GM18526 (cell line): Measurements from ENCODE around the gene STAG1.

ENCODE experiments used
- POLR2A ChIP-seq: IDR thresholded peaks from 3 replicates; pipeline ENCODE4 v1.6.1; 2011; ENCODE audit not compliant: insufficient read length; ENCODE audit errors: extremely low read depth

STAG1 gene

DNA sequence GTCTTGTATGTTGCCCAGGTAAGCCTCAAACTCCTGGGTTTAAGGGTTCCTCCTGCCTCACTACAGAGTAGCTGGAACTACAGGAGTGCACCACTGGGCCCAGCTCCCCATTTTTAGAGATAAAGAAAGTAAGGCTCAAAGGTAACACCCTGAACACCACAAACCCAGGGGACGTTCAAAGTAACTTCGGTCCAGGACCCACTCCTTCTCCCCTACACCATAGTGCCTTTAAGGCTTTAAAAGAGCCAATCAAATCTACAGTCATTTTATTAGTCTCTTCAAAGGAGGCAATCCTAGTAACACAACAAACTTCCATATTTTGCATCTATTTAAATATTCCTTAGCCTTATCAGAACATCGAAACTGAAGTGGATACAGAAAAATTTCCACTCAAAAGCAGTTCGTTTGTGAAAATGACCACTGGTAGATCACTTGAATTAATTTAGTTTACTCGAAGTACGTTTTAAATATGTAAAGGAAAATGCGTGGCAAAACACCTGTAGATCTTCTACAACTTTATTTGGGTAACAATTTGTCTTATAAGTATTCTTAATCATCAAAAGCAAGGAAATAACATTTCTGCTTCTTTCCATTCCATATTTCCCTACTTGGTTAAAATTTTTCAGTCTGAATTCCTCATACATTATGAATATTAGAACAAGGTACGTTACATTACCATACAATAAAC is 1.8 kb downstream of the STAG1 start:
- no peak for TF ChIP-seq POLR2A

DNA sequence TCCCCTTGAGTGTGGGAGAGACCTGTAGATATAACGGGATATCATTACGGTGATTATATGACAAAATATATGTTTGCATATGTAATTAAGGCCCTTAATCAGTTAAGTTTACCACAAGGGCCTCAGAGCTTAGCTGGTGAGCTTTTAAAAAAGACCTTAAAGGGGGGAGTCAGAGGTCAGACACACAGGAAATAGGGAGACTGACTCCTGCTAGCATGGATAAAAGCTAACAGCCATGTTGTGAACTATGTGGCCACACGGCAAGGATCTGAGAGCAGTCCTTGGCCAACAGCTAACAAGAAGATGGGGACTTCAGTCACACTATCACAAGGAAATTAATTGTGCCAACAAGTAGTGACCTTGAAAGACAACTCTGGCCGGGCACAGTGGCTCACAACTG is 3.1 kb downstream of the STAG1 start:
- TF ChIP-seq POLR2A = no peak

DNA sequence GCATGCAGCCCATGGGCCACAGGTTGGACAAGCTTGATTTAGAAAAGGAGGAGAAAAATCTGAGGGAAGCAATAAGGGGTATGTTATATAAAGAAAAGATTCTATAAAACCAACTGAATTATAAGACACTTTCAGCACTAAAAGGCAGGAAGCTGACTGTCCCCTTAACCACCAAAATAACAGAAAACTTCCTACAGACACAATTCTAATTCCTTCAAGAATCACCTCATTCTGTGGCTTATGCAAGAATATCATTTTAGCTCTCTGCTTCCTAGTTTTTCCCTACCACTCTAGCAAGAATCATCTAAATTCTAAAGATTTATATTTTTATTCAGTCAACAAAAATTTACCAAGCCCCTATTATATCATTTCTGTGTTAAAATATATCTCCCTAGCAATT is 6.3 kb downstream of the STAG1 start:
- no peak for TF ChIP-seq POLR2A

DNA sequence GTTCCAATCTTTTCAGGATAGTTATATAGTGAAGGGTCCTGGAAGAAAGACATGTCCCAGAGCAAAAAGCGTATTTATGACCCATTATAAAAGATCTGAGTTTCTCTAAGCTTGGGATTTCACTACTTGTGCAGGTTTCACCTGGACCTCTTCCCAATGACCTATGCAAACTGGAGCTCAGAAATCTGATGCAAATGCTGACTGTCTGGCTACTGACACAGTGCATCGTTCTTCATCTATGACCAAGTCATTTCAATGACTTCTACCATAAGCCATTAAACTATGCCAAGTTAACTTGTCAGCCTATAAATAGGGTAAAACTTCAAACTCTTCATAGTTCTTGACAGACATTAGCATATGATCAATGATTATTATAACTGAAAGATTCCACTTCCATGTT is 11.1 kb downstream of the STAG1 start:
- no peak for TF ChIP-seq POLR2A

DNA sequence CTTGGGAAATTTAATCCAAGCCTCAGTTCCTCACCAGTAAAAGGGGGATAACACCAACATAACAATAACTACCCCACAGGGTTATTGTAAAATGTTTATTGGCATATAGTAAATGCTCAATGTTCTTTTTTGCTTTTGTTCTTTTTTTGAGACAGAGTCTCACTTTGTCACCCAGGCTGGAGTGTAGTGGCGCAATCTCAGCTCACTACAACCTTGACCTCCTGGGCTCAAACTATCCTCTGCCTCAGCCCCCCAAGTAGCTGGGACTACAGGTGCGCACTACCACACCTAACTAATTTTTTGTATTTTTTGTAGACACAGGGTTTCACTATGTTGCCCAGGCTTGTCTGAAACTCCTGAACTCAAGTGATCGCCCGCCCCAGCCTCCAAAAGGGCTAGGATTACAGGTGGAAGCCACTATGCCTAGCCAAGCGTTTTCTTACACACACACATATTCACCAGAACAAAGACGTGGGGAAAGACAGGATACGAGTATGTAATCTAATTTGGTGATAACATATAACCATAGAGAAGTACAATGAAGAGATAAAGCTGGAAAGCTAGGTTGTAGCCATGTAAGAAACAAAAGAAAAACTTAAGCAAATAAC is 11.7 kb downstream of the STAG1 start:
- no peak for TF ChIP-seq POLR2A

DNA sequence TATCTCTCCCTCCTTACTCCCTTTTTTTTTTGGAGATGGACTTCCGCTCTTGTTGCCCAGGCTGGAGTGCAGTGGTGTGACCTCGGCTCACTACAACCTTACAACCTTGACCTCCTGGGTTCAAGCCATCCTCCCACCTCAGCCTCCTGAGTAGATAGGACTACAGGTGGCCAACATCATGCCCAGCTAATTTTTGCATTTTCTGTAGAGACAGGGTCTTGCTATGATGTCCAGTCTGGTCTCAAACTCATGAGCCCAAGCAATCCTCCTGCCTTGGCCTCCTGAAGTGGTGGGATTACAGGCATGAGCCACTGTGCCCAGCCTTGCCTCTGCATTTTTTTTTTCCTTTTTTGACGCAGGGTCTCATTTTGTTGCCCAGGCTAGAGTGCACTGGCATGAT is 17.1 kb downstream of the STAG1 start:
- TF ChIP-seq POLR2A = no peak

DNA sequence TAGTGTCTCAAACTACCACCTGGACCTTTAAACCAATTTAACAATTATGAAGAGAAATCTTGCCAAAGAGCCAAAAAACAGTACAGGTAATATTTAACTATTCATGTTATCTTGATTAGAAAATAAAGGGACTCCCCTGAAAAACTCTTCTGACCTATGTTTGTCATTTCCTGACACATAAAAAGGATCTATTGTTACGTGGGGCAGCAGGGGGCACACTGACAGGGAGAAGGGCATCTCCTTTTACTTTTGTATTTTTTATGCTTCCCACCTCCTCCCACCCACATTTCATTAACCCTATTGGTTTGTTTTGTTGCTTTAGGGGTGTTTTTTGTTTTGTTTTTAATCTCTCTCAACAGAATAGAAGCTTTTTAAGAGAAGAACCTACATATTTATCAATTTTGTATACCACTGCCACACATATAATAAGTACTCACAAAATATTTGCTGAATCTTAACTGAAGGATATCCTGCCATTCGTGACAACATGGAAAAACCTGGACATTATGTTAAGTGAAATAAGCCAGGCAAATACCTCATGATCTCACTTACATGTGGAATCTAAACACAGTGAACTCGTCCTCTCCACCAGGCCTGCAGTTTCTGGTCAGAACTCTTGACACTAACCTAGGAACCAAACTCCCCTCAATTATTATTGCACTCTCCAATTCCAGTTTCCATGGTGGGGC is 17.7 kb downstream of the STAG1 start:
- TF ChIP-seq POLR2A = no peak

DNA sequence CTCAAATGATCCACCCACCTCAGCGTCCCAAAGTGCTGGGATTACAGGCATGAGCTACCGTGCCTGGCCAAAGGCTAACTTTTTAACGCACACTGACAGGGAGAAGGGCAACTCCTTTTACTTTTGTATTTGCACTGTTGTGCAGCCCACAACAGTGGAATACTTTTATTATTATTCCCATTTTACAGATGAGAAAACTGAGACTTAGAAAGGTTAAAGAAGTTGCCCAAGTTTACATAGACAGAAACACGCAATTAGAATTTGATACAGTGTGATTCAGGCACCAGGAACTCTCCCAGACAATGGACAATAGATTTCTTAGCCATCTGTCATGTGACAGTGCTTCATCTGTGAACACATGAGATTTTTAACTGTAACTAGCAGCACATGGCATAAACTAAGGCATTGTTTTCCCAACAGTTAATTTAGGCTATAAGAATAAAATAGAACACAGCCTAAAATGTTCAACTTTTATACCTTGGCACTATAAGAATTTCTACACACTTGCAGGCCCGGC is 18.8 kb downstream of the STAG1 start:
- TF ChIP-seq POLR2A = no peak

DNA sequence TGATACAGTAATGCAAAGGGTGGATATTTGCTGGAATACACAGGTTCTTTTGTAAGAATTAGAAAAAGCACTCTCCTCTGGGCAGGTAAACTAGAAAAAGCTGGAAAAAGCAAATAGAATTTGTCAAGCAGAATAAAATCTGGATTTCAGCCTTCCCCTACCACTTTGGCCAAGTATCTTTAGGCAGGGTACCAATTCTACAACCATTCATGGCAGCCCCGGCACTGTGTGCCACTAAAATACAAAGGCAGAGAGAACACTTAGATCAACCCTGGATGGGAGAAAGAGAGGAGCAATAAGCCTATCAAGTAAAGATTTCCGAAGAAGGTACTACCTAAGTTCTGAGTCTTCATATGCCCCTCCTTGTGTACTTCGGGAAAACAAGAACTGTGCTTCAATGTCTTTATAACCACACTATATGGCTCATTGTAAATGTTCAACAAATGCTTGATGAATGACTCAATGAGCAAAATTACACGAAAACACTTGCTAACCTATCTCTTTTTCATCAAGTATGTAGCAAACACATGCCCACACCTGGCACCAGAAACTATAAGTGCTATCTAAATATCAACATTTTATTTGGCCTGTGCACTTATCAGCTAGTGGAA is 20.8 kb downstream of the STAG1 start:
- no peak for TF ChIP-seq POLR2A

DNA sequence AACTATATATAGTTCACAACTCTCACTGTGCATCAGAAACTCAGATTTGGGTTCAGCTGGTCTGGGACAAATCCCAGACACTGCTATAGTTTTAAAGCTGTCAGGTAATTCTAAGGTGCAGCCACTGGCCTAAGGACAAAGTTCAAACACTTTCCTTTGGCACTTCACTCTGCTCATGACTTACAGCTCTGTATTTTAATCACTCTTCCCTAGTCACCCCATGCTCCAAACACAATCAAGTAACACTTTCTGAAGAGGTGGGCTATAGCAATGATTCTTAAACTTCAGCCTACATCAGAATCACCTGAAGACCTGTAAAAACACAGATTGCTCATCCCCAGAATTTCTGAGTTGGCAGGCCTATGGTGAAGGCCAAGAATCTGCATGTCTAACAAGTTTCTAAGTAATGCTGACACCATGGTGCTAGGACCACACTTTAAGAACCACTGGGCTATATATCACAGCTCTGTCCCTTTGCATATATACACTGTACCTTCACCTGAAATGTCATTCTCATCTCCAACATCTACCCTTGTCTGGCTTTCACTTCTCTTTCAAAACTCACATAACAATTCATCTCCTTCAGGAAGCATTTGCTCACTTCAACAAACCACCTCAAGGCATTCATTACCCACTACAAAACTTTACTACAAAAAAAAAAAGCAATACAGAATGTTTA is 21.4 kb downstream of the STAG1 start:
- TF ChIP-seq POLR2A = no peak

DNA sequence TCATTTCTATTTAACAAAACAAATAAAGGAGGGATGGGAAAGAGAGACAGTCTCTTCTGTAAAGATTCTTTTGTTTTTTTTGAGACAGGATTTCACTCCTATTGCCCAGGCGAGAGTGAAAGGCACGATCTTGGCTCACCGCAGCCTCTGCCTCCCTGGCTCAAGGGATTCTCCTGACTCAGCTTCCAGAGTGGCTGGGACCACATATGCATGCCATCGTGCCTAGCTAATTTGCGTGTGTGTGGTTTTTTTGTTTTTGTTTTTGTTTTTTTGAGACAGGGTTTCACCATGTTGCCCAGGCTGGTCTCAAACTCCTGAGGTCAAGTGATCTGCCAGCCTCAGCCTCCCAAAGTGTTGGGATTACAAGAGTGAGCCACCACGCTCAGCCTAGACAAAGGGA is 23.3 kb downstream of the STAG1 start:
- TF ChIP-seq POLR2A = no peak

DNA sequence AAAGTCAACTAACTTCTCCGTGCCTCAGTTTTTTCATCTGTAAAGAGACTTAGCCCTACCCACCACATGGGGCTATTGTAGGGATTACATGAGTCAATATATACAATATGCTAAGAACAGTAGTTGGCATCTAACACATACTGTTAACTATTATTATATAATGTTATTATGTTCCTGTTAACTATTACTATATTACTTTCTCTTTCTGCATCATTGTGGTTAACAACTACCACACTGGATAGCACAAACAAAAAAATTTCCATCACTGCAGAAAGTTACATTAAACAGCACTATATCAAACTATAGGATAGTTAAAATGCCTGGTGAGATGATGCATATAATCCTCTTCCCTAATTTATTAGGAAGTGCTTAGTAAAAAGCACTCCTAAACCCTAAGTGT is 23.7 kb downstream of the STAG1 start:
- TF ChIP-seq POLR2A = no peak

DNA sequence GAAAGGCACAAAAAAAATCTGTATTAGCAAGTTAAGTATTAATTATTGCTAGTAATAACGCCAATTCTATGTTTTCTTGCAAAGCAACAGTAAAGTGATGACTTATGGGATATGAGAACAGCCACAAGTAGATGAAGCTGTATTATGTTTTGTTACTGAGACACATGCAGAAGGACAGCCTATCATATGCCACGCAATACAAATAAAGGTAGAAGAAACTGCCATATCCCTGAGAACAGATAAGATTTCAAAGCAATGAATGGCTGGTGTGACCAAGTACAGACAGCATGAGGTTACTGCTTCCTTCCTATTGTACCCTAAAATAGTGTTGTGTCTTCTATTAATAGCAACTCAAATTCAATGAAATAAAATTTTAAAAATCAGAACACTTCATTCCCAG is 26.7 kb downstream of the STAG1 start:
- no peak for TF ChIP-seq POLR2A

DNA sequence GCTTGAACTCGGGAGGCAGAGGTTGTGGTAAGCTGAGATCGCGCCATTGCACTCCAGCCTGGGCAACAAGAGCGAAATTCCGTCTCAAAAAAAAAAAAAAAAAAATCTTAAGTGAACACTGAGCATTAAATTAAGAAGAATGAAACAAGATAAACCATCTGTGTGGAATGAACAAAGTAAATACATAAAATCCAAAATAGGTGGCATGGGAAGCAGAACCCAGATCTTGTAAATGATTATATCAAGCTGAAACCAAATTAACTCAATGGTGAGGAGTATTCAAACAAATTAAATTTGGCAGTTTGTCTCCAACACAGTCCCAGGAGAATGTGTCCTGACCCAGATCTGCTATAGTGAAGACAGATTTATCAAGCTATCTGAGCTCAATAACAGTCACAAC is 32.1 kb downstream of the STAG1 start:
- TF ChIP-seq POLR2A = no peak

DNA sequence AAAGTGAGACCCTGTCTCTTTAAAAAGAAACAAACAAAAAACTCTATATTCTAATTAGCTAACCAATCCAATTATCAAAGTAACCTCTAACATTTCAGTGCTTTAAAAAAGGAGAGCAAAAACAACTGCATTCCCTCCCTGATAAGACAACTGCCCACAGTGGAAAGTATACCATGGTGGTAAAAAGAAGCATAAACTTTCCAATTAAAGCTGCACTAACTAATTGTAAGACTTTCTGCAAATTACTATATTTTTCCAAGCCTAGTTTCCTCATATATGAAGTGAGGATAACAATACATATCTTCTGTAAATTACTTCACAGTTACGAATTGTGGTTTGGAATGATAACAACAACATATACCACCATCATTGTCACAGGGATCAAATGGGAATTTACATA is 35.5 kb downstream of the STAG1 start:
- no peak for TF ChIP-seq POLR2A
